NCI-H446 treated with DMSO at 0.1 percent for 48 hours (cell line): ENCODE data around the gene AKAP13.
"Not testable (repeated sequence)": the region's sequence is repeated elsewhere in the genome, so short reads cannot be mapped to it uniquely, and the experiment has no call there.

Source experiments
- DNase-seq: peaks from one replicate; lab custom pipeline; 2025; lab: John Stamatoyannopoulos, UW

Gene AKAP13

GRCh38 chr15:85412956-85413854 is 32.8 kb downstream of the AKAP13 start:
- DNase-seq, result no peak

DNA sequence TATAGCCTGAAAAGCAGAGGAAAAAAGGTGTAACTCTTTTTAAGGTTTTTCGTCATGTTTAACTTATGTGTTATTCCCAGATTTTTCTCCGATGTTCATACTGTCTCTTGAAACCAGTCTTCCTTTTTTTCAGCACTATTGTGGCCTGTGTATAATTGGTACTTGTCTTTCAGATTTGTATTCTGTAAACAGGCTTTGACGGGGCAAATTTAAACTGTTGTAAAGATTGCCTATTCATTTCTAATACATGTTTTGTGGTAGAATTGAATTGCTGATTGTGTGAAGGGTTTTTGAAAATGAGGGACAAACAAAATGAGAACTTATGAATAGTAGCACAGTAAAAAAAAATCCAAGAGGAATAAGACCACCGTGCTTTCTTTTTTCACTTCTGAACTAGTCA is 33.6 kb downstream of the AKAP13 start:
- DNase-seq, result no peak

DNA sequence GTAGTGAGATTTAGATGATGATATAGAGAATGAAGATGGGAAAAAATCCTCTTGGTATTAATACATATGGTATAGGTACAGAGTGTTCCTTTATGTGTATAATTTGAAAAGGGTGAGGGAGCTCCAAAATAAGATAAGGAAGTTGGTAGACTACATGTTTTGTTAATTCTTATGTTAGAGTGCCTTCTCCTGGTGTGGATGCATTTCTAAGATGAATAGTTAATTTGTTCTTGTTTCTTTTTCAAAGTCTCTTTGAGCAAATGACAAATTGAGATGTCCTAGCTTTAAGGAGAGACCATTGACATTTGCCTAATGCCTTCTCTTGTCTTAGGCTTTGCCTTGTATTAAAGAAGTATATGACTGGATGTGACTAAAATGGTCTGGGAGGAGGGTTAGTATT is 34.1 kb downstream of the AKAP13 start:
- DNase-seq, result no peak

DNA sequence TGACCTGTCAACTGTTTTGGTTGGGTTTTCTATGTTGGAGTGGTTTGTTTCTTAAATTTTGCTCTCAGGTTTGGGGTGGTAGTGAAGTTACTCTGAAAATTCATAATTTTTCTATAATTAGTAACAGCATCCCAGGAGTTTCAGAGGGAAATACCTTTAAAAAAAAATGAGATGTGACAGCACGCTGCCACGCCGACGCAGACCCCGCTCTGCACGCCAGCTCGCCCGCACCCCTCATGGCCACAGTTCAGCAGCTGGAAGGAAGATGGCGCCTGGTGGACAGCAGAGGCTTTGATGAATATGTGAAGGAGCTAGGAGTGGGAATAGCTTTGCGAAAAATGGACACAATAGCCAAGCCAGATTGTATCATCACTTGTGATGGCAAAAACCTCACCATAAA is 34.6 kb downstream of the AKAP13 start:
- DNase-seq, result no peak

- DNase-seq, result no peak
Measured at GRCh38 chr15:85415783-85416182, 35.4 kb downstream of the AKAP13 start.

- DNase-seq, result no peak
Measured at GRCh38 chr15:85417276-85417675, 36.9 kb downstream of the AKAP13 start.

- no peak for DNase-seq
Measured at GRCh38 chr15:85419161-85419560, 38.8 kb downstream of the AKAP13 start.

GRCh38 chr15:85421116-85421925 is 40.9 kb downstream of the AKAP13 start:
- no peak for DNase-seq

GRCh38 chr15:85422607-85423006 is 42.2 kb downstream of the AKAP13 start:
- DNase-seq, result no peak

GRCh38 chr15:85423256-85423655 is 42.9 kb downstream of the AKAP13 start:
- DNase-seq, result no peak

- DNase-seq, result no peak
Measured at GRCh38 chr15:85424154-85424553, 43.8 kb downstream of the AKAP13 start.

DNA sequence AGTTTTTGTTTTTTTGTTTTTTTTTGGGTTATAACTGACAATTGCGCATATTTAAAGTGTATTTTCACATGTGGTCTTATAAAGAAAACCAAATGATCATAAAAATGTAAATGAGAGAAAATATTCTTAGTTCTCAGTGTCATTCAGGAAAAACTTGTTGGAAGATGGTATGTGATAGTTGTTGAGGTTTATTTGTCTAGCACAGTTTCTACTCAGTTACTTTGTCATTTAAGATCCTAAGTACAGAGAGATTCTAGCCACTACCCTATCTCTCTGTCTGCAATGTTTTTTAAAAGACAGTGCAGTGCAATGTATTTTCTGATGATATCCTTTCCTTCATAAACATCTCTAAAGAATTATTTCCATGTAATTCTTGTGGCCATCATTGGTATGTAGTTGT is 46.1 kb downstream of the AKAP13 start:
- no peak for DNase-seq

GRCh38 chr15:85427286-85428028 is 47.1 kb downstream of the AKAP13 start:
- no peak for DNase-seq

DNA sequence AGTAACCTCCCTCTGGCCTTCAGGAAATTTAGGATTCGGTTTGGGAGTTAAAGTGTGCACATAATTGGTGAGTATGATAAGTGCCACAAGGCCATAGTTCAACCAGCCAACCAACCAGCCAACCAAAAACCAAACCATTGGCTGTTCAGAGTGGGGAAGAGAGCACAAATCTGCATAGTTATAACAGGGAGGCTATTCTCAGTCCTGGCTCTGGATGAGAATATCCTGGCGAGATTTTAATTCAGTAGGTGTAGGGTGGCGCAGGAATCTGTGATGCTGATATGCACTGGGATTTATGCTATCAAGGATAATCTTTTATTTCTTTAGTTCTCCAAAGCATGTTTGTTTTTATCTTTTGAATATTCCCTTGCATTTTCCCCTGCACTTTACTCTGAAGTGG is 49.1 kb downstream of the AKAP13 start:
- no peak for DNase-seq

GRCh38 chr15:85430406-85431204 is 50.2 kb downstream of the AKAP13 start:
- DNase-seq, result no peak

- no peak for DNase-seq
Measured at GRCh38 chr15:85439996-85440395, 59.6 kb downstream of the AKAP13 start.

DNA sequence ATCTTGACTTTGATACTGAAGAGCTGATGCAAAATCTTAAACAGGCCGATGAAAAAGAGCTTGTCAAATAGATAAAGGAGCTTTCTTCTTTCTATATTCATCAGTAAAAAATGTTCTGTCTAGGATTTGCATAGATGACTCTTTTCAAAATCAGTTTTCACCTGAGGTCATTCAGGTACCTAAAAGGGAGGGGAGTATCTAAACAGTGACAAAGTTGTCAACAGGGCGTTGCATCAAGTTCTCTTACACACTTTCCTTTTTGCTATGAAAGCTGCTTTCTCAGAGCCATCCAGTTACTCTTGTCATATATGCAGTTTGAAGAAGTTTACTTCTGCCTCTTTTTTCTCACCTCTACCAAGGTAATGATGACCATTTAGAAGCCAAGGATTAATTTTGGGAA is 60.0 kb downstream of the AKAP13 start:
- DNase-seq, result no peak

DNA sequence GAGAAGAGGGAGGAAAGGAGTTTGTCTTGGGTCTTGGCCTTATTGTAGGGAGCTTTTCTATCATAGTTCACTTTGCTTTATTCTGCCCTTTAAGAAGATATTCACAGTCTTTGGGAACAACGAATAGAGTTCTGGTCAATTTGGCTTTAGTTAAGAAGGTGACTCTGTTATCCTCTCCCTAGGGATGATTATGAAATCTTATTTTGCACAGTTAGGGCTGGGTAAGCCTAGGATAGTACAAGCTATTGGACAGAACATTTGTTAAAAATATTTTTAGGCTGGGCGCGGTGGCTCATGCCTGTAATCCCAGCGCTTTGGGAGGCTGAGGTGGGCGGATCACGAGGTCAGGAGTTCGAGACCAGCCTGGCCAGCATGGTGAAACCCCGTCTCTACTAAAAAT is 61.5 kb downstream of the AKAP13 start:
- DNase-seq, result not testable (repeated sequence)

DNA sequence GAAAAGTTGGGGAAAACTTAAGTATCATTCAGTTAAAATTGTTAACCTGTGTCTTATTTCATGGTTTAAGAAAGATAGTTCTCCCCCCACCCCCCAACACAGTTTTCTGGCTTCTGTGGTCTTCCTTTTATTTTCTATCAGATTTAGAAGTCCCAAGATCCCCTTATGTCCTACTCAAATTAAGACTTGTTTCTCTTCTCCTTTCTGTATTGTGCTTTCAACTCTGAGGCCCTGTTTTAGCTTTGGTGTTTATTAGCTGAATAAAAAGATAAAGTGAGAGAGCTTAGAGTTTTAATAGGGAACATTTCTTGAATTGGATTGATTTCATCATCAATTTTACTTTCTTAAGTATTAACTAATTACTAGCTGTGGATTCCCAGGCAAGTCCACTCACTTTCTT is 62.6 kb downstream of the AKAP13 start:
- DNase-seq, result no peak

DNA sequence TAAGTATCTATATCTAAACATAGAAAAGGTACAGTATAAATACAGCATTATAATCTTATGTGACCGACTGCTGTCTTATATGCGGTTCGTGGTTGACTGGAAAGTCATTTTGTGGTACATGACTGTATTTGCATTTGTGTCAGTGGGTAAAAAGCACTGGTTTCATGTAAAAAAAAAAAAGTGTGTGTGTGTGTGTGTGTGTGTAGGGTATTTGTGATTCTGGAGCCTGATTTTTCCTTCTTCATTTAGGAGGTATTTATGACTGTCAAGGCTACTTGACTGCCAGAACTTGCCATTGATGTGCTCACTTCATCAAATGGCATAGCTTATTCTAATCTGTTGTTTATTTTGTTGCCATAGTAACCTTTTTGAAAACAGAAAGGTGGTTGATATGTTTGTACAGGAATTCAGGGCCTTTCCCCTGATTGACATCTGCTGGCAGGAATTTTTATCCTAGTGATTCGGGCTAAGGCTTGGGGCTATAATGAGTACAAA is 63.2 kb downstream of the AKAP13 start:
- DNase-seq, result no peak

- no peak for DNase-seq
Measured at GRCh38 chr15:85444122-85444745, 63.8 kb downstream of the AKAP13 start.
